Cerebellar cortex (tissue), 1 donor: ENCODE measurements around the gene RBPJ.
A peak's percentile ranks its signal among the peaks of the same experiment; 100 is the strongest.

ENCODE experiments used
- DNase-seq: peaks from one replicate; pipeline ENCODE4 v3.0.0-alpha.2; 2015; ENCODE audit warnings: low spot score

Gene RBPJ

DNA sequence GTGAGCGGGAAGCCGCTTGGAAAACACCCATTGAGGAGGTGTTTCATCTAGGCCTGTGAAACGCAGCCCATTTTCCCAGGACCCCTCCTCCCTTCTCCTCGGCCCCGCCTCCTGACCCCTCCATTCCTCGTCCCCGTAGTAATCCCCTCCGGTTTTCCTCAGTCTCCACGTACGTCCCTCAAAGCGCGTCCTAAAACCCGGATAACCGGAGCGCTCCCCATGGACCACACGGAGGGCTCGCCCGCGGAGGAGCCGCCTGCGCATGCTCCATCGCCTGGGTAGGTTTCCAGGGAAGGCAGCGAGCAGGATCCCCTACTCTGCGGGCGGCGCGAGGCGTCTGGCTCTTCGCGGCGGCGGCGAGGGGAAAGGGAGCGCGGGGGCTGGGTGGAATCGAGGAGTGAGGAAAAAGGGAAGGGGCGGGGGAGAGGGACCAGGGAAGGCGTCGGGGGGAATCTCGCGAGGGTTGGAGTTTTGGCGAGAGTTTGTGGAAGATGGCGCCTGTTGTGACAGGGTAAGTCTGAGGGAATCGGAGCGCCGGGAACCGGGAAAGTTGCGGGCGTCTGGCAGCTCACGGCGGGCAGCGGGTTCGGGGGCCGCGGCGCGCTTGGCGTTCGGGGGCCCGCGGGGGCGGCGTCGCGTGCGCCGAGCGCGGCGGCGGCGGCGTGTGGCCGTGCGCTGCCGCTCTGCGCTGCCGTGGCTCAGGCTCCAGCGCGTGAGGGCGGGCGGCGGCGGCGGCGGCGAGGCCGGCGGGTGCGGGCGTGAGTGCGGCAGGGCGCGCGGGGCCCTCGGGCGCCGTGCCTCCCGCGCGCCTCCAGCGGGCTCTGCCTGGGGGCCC, at the start of gene RBPJ:
Gene RBPJ (plus strand): TSS at position 477 of the 835 bp plus-strand sequence. CDS start 15 bp downstream, at position 492.
- DNase-seq, result peak; percentile 96

DNA sequence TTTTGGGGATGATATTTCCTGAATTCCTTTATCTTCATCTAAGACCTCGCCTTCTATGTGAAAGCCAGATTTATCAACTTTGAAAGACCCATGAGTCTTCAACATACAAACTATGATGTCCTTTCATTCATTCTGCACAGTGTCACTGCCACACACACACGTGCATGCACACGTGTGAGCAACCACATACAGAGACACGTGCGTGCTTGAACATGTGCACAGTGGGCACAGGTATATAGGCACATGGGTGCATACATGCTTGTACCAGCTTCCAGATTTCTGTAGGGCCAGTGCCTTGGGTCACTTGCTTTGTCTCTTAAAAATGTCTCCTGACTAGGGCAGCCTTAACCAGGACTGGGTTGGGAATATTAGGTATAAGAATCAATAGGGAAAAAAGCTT, 49.1 kb upstream of the RBPJ start:
- no peak for DNase-seq

DNA sequence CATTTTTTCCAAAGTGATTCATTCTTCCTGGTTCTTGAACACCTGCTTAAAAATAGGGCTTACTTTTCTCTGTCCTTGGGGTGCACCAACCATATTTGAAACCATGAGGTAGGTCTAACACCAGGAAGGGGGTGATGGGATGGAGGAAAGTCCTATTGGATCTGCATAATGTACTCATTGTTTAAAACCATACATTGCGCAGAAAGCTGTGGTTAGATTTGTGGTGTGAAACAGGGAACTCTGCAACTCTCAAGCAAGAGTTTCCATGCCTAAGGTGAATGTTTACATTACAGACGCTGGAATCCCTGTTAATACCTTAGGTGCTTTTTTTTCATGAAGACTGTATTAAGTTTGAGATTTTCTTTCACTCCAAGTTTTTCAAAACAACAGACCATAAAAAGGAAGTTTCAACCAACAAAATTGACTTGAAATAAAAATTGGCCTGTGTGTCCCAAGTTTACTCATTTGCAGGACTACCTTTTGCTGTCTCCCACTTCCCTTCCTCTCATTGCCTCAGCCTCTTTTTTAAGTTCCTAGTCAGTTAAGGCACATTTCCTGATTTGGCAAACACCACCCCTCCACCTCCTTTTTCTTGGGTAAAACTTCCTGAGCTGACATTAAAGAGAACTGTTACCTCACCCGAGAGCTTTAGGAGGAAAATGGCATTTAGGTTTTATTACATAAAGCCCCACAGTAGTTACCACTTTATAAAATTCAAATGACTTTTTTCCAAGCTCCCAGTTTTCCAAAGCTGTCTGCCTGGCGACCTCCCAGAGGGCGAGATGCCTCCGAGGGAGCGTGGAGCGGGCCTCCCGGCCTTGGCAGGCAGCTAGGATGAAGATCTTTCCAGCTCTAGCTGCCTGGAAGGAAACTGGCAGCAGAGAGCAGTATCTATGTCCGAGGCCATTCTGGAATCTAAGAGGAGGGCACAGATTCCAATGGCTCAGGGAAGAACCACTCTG, 47.9 kb upstream of the RBPJ start:
- peak; percentile 64 for DNase-seq

GRCh38 chr4:26273616-26273980, 47.2 kb upstream of the RBPJ start:
- peak; percentile 65 for DNase-seq

DNA sequence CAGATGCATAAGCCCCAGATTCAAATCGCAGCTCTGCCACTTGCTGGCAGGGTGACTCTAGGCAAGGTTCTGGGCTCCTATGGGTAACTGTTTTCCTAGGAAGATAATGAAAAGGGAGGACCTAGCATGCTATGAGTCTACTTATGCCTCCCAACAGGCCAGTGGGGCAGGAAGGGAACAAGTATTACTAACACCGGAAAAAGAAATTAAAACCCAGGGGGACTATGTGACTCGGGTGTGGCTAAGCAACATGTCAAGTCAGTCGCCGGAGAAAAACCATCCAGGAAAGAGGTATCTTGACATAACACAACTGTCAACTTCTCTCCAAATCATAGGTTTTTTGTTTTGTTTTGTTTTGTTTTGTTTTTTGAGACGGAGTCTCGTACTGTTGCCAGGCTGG, 45.5 kb upstream of the RBPJ start:
- DNase-seq, result no peak

GRCh38 chr4:26279446-26279845, 41.4 kb upstream of the RBPJ start:
- DNase-seq, result no peak

- DNase-seq, result no peak
These were observed 38.9 kb upstream of the RBPJ start for GRCh38 chr4:26281881-26282280.

GRCh38 chr4:26284536-26284935, 36.3 kb upstream of the RBPJ start:
- DNase-seq, result no peak

- no peak for DNase-seq
These were observed 35.5 kb upstream of the RBPJ start for GRCh38 chr4:26285272-26285671.

GRCh38 chr4:26287756-26288155, 33.1 kb upstream of the RBPJ start:
- DNase-seq, result no peak

- DNase-seq, result peak; percentile 40
These were observed 32.4 kb upstream of the RBPJ start for GRCh38 chr4:26288355-26288909.

DNA sequence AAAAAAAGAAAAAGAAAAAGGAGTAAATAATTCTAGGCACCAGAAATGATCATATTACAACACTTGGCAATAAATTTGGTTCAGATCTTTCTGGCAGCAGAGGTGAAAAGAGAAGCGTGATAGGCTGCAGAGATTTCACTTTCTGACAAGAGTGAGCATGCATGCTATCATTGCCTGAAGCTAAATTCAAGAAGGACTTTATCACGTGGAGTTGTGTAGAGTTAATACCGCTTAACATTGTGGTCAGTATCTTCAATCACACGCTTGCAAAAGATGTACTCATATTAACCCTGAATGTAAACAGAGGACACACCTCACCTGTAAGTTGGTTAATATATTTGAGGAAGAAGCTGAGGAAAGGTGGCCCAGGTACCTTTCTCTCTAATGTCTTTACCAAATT, 31.4 kb upstream of the RBPJ start:
- no peak for DNase-seq

DNA sequence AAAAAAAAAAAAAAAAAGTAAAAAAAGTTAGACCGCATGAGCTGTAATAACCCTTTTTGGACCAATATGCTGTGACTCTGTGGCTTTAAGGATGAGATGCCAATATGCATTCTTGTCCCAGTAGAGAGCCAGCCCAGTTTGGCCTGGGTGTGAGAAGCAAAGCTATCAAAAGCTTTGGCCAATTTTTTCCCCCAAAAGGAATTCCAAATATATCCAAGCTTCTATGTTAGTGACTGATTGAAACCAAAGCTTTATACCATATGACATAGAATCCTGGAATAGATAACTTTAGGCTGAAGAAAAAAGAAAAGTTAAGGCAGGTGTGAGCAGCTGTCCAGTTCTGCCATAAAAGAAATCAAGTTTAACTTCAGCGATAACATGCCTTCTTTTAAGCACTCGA, 30.5 kb upstream of the RBPJ start:
- DNase-seq, result no peak

GRCh38 chr4:26294904-26295303, 25.9 kb upstream of the RBPJ start:
- peak; percentile 77 for DNase-seq

GRCh38 chr4:26296021-26296420, 24.8 kb upstream of the RBPJ start:
- peak; percentile 90 for DNase-seq

GRCh38 chr4:26296514-26296913, 24.3 kb upstream of the RBPJ start:
- no peak for DNase-seq

- DNase-seq, result peak; percentile 62
These were observed 23.6 kb upstream of the RBPJ start for GRCh38 chr4:26297219-26297618.

DNA sequence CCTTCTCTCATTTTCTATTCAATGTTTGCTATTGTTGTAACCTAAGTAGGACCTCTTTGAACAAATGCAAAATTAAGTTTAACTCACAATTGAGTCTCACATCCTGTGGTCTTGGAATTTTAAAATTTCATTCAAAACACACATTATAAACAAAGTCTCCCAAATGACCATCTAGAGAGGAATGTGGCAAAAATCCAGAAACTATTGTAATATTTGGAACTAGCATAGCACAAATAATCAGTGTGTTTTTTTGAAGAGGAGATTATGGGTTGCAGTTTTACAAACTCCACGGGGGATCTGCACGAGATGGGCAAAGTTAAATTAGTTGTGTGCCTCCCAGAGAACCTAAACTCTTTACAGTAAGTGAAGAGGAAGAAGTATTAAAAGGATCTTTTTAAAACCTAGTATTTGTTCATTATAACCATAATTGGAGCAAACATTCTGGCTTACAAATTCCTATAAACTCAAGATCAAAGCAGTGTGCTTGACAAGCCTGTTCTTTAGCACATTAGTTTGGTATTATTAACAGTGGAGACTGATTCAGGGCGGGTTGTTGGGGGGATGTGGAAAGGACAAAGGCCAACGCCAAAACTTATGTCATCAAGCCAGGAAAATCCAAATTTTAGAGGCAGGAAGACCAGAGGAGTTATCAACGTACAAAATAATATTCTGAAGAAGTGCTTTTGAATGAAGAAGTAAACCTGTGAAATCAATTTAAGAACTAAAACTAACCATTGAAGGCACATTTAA, 22.4 kb upstream of the RBPJ start:
- DNase-seq, result peak; percentile 92

- no peak for DNase-seq
These were observed 21.4 kb upstream of the RBPJ start for GRCh38 chr4:26299254-26299882.

DNA sequence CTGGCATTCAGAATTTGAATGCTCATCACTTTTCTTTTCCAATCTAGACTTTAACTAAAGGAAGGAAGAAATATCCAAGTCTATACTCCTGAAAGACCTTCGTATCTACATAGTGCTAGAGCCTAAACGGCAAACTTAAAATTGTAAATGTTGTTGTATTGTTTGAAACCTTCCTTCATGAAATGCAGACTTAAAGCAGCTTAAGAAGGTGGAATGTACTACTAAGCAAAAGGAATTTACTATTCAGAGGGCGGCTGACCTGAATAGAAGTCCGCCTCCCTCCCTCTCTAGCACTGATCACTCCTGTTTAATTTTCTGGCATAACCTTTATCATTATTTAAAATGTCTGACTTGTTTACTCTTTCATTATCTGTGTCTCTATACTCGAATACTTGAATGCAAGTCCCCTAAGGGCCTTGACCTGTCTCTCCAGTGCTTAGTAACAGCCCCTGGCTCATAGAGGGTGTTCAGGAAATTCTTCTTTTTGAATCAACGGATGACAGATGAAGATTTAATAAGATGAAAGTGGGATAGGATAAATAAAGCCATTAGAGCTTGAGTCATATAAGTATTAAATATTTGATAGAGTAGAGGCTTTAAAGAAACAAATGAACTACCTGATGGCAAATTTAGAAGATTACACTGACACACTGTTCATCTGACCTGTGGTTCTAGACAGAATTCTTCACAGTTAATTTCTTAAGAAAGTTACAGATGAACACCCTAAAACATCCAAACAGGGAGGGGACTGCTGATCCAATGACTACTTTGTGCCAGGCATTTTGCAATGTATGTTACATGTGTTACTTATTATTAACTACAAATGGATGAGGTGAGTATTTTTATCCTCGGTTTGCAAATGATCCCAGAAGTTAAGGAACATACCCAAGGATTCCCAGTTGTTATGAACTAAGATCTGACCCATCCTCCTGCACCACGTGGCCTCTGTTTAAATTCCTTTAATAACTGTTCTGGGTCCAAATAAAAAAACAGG, 20.2 kb upstream of the RBPJ start:
- DNase-seq, result peak; percentile 81
